H1 (cell line): Measurements from ENCODE around the gene GRIFIN. TPM values are rescaled to one million over a fixed set of nuclear protein-coding genes. Genes with fewer than 3 reads are reported as not detected.

Source experiments
- CTCF ChIA-PET: fragments of 300-600 bp; sonication (Branson Sonifier 250); formaldehyde crosslinking; loops from one replicate; lab custom pipeline; 2021; ENCODE audit not compliant: partially characterized antibody; lab: Charles Lee
- POLR2A ChIA-PET: fragments of 300-600 bp; sonication (Branson Sonifier 250); formaldehyde crosslinking; loops from one replicate; lab custom pipeline; 2021; ENCODE audit warnings: inconsistent platforms; ENCODE audit not compliant: partially characterized antibody; lab: Charles Lee
- DNase-seq, 2 experiments: peaks; one replicate each; pipeline versions ENCODE4 v3.0.0 to v3.0.0-alpha.2; 2010 to 2022; ENCODE audit warnings: low spot score in 2 of 2, low read depth in 1 of 2, mixed read lengths in 1 of 2
- FAIRE-seq: peaks from 2 replicates; lab custom pipeline; 2011; peaks lifted over from hg19 to GRCh38; lab: Jason Lieb, UNC
- H2AFZ ChIP-seq: 2 replicates; pipeline ENCODE4 v1.8.1; 2012; ENCODE audit warnings: low read length, inconsistent platforms
- H2AK5ac ChIP-seq: 2 replicates; pipeline ENCODE4 v1.6.1; 2013; ENCODE audit warnings: low read depth, low read length
- H2BK120ac ChIP-seq: replicated peaks from 2 replicates; pipeline ENCODE3; 2013; ENCODE audit warnings: low read depth, low read length, inconsistent platforms
- H2BK12ac ChIP-seq: 2 replicates; pipeline ENCODE4 v1.6.1; 2013; ENCODE audit warnings: low read depth, low read length
- H2BK15ac ChIP-seq: 2 replicates; pipeline ENCODE4 v1.6.1; 2013; ENCODE audit warnings: low read length
- H2BK20ac ChIP-seq: 2 replicates; pipeline ENCODE4 v1.6.1; 2013; ENCODE audit warnings: low read length
- H2BK5ac ChIP-seq: 2 replicates; pipeline ENCODE4 v1.6.1; 2013; ENCODE audit warnings: low read depth, low read length
- H3K14ac ChIP-seq: 2 replicates; pipeline ENCODE4 v1.6.1; 2013; ENCODE audit warnings: inconsistent platforms; ENCODE audit not compliant: insufficient read length
- H3K18ac ChIP-seq: 2 replicates; pipeline ENCODE4 v1.6.1; 2013; ENCODE audit warnings: low read length; ENCODE audit errors: extremely low read depth
- H3K23ac ChIP-seq: 2 replicates; pipeline ENCODE4 v1.6.1; 2013; ENCODE audit warnings: inconsistent platforms; ENCODE audit not compliant: insufficient read length
- H3K23me2 ChIP-seq: 2 replicates; pipeline ENCODE4 v1.6.1; 2013; ENCODE audit warnings: low read depth, low read length
- H3K27ac ChIP-seq: 2 replicates; pipeline ENCODE4 v1.6.1; 2011; ENCODE audit warnings: low read depth, low read length, inconsistent platforms
- H3K27me3 ChIP-seq, 4 experiments: replicated peaks in 1 of 4; 1 replicate in 1 of 4; 2 replicates in 3 of 4; pipeline versions ENCODE4 v1.6.1 to v1.8.1; 2011 to 2013; ENCODE audit warnings: low read length in 3 of 4, mild to moderate bottlenecking in 3 of 4, inconsistent platforms in 2 of 4, mixed read lengths in 2 of 4, moderate library complexity in 1 of 4; ENCODE audit not compliant: control insufficient read depth in 3 of 4, insufficient read depth in 3 of 4; ENCODE audit errors: extremely low read depth in 1 of 4
- H3K36me3 ChIP-seq, 4 experiments: 2 replicates each; pipeline versions ENCODE4 v1.6.1 to v1.8.1; 2011 to 2013; ENCODE audit warnings: mild to moderate bottlenecking in 4 of 4, low read length in 3 of 4, moderate library complexity in 2 of 4, control low read depth in 1 of 4, inconsistent platforms in 1 of 4; ENCODE audit not compliant: insufficient read depth in 4 of 4, control insufficient read depth in 2 of 4
- H3K4ac ChIP-seq: replicated peaks from 2 replicates; pipeline ENCODE3; 2013; ENCODE audit warnings: low read length, low read depth, mixed read lengths, inconsistent platforms; ENCODE audit not compliant: insufficient read length
- H3K4me1 ChIP-seq, 4 experiments: replicated peaks in 1 of 4; 1 replicate in 1 of 4; 2 replicates in 3 of 4; pipeline versions ENCODE4 v1.6.1 to v1.8.1; 2011 to 2013; ENCODE audit warnings: low read length in 3 of 4, inconsistent platforms in 2 of 4, mixed read lengths in 1 of 4; ENCODE audit not compliant: insufficient read depth in 4 of 4, control insufficient read depth in 3 of 4
- H3K4me2 ChIP-seq, 2 experiments: 2 replicates each; pipeline versions ENCODE4 v1.6.1 to v1.8.1; 2011 to 2013; ENCODE audit warnings: low read depth in 2 of 2, low read length in 2 of 2, control low read depth in 1 of 2, inconsistent platforms in 1 of 2, mild to moderate bottlenecking in 1 of 2; ENCODE audit not compliant: insufficient read depth in 1 of 2
- H3K4me3 ChIP-seq, 4 experiments: fragments of 200-600, 300-600 bp in 1 of 4; sonication (generic), shearing (Covaris generic), sonication (Bioruptor Twin) in 1 of 4; 2 replicates each; pipeline versions ENCODE4 v1.5.1 to v1.8.1; 2011 to 2016; ENCODE audit warnings: low read length in 4 of 4, low read depth in 3 of 4, control low read depth in 2 of 4, inconsistent platforms in 2 of 4, mild to moderate bottlenecking in 2 of 4, mixed read lengths in 1 of 4, moderate library complexity in 1 of 4; ENCODE audit not compliant: insufficient read depth in 2 of 4; ENCODE audit errors: extremely low read depth in 1 of 4
- H3K56ac ChIP-seq: replicated peaks from 2 replicates; pipeline ENCODE3; 2013; ENCODE audit warnings: low read depth, mild to moderate bottlenecking, mixed read lengths, low read length, inconsistent platforms; ENCODE audit not compliant: insufficient read length
- H3K79me1 ChIP-seq: 2 replicates; pipeline ENCODE4 v1.6.1; 2013; ENCODE audit warnings: low read depth, low read length, control low read depth
- H3K79me2 ChIP-seq, 2 experiments: 2 replicates each; pipeline versions ENCODE4 v1.6.1 to v1.8.1; 2012 to 2013; ENCODE audit warnings: low read length in 2 of 2, mild to moderate bottlenecking in 2 of 2, inconsistent platforms in 1 of 2; ENCODE audit not compliant: insufficient read depth in 2 of 2, control insufficient read depth in 1 of 2
- H3K9ac ChIP-seq, 4 experiments: replicated peaks in 1 of 4; 1 replicate in 1 of 4; 2 replicates in 3 of 4; pipeline versions ENCODE4 v1.6.1 to v1.8.1; 2011 to 2013; ENCODE audit warnings: low read depth in 3 of 4, low read length in 3 of 4, control low read depth in 2 of 4, mild to moderate bottlenecking in 2 of 4, moderate library complexity in 2 of 4, inconsistent platforms in 1 of 4; ENCODE audit errors: extremely low read depth in 1 of 4
- H3K9me3 ChIP-seq, 2 experiments: 2 replicates each; pipeline versions ENCODE4 v1.6.1 to v1.8.1; 2012 to 2013; ENCODE audit warnings: mild to moderate bottlenecking in 2 of 2, moderate library complexity in 2 of 2, control low read depth in 1 of 2, inconsistent platforms in 1 of 2, low read depth in 1 of 2, low read length in 1 of 2, mixed read lengths in 1 of 2; ENCODE audit not compliant: insufficient read depth in 2 of 2
- H4K20me1 ChIP-seq, 2 experiments: replicated peaks in 1 of 2; 2 replicates each; pipeline versions ENCODE3 to v1.8.1; 2011 to 2013; ENCODE audit warnings: inconsistent platforms in 2 of 2, low read length in 2 of 2, mild to moderate bottlenecking in 1 of 2; ENCODE audit not compliant: insufficient read depth in 2 of 2, control insufficient read depth in 1 of 2
- H4K5ac ChIP-seq: 2 replicates; pipeline ENCODE4 v1.6.1; 2013; ENCODE audit warnings: low read length, low read depth, mixed read lengths, inconsistent platforms; ENCODE audit not compliant: insufficient read length
- H4K8ac ChIP-seq: 2 replicates; pipeline ENCODE4 v1.8.0; 2013; ENCODE audit warnings: mild to moderate bottlenecking, moderate library complexity, low read length, inconsistent platforms; ENCODE audit not compliant: insufficient read depth; ENCODE audit errors: extremely low read depth
- H4K91ac ChIP-seq: replicated peaks from 2 replicates; pipeline ENCODE3; 2013; ENCODE audit warnings: low read length, mixed read lengths, inconsistent platforms; ENCODE audit not compliant: insufficient read length
- BRCA1 ChIP-seq: IDR thresholded peaks from 2 replicates; pipeline ENCODE4 v1.6.1; 2012; ENCODE audit warnings: low read depth, low read length, improper control_type of control experiment
- CEBPB ChIP-seq: IDR thresholded peaks from 2 replicates; pipeline ENCODE4 v1.6.1; 2012; ENCODE audit warnings: low read depth, low read length
- CTBP2 ChIP-seq: IDR thresholded peaks from 2 replicates; pipeline ENCODE4 v1.7.0; 2011; ENCODE audit warnings: borderline replicate concordance, mild to moderate bottlenecking, moderate library complexity, mixed read lengths, low read length; ENCODE audit not compliant: insufficient read depth, insufficient read length
- FOSL1 ChIP-seq: IDR thresholded peaks from 2 replicates; pipeline ENCODE4 v1.6.1; 2011; ENCODE audit warnings: mild to moderate bottlenecking, low read depth, low read length, moderate library complexity; ENCODE audit not compliant: insufficient read depth
- KDM4A ChIP-seq: IDR thresholded peaks from one replicate; pipeline ENCODE4 v1.7.1; 2012; ENCODE audit warnings: low read depth, mild to moderate bottlenecking, moderate library complexity, low read length, inconsistent platforms; ENCODE audit not compliant: severe bottlenecking
- MAFK ChIP-seq: IDR thresholded peaks from 2 replicates; pipeline ENCODE4 v1.6.1; 2012; ENCODE audit warnings: low read depth, mild to moderate bottlenecking, improper control_type of control experiment, low read length
- NRF1 ChIP-seq: IDR thresholded peaks from 2 replicates; pipeline ENCODE4 v1.6.1; 2011; ENCODE audit warnings: mild to moderate bottlenecking, low read depth, low read length, improper control_type of control experiment
- PHF8 ChIP-seq: fragments of 200-600 bp; sonication (generic); conservative IDR thresholded peaks from 2 replicates; pipeline ENCODE4 v1.7.1; 2012; ENCODE audit warnings: low read depth, mild to moderate bottlenecking, inconsistent platforms, low read length, moderate library complexity
- POLR2A ChIP-seq, 2 experiments: IDR thresholded peaks; 1 replicate in 1 of 2; 2 replicates in 1 of 2; pipeline ENCODE4 v1.6.1; 2011; ENCODE audit warnings: low read depth in 2 of 2, low read length in 2 of 2, mild to moderate bottlenecking in 2 of 2; ENCODE audit errors: control extremely low read depth in 1 of 2
- RBBP5 ChIP-seq: IDR thresholded peaks from 2 replicates; pipeline ENCODE4 v1.7.1; 2012; ENCODE audit warnings: low read depth, mild to moderate bottlenecking, inconsistent platforms, low read length, moderate library complexity, borderline replicate concordance
- SP2 ChIP-seq: IDR thresholded peaks from 2 replicates; pipeline ENCODE4 v1.6.1; 2012; ENCODE audit warnings: mild to moderate bottlenecking, low read length, inconsistent platforms
- TCF12 ChIP-seq: IDR thresholded peaks from 2 replicates; pipeline ENCODE4 v1.6.1; 2011; ENCODE audit warnings: low read depth, mild to moderate bottlenecking, low read length
- ZNF274 ChIP-seq: IDR thresholded peaks from 2 replicates; pipeline ENCODE4 v1.7.0; 2012; ENCODE audit warnings: low read length, borderline replicate concordance; ENCODE audit errors: extremely low read depth
- WGBS, 2 experiments: shearing (Covaris generic) in 1 of 2; methylation state at CpG; one replicate each; pipeline versions ENCODE4 v1.1.6 to v1.1.7; 2013 to 2015; ENCODE audit warnings: low lambda C conversion rate in 2 of 2, mixed read lengths in 2 of 2, inconsistent platforms in 1 of 2, low coverage in 1 of 2, missing lambda C conversion rate in 1 of 2; ENCODE audit not compliant: insufficient replicate concordance in 2 of 2, insufficient coverage in 1 of 2, insufficient read length in 1 of 2; ENCODE audit errors: extremely low coverage in 1 of 2, missing lambda C conversion rate in 1 of 2; 5-methylcytosine and 5-hydroxymethylcytosine counted together
- polyA plus RNA-seq, 7 experiments: library from polyadenylated mRNA; depleted of rRNA in 3 of 7; stranded (reverse) in 5 of 7; unstranded in 2 of 7; fragments of >200 nt in 5 of 7; fragments of 200-250 nt in 2 of 7; gene quantifications; 1 replicate in 5 of 7; 2 replicates in 1 of 7; 4 replicates in 1 of 7; pipeline versions ENCODE4 v1.2.1 to v1.2.3, GENCODE V29; 2011 to 2013; ENCODE audit warnings: missing spikeins in 2 of 7, mixed read lengths in 2 of 7
- total RNA-seq: library from RNA; stranded (reverse); fragmentation: NEBNext Ultra II Directional; extraction: Animal tissue kit (Norgen Biotek cat#: 25700); gene quantifications from 2 replicates; pipeline ENCODE4 v1.2.1, GENCODE V29; 2021
- TF ChIP-seq, protein P1 (sequence below): IDR thresholded peaks from 2 replicates; pipeline ENCODE4 v1.6.1; 2012; ENCODE audit warnings: inconsistent platforms

GRIFIN gene
- total and polyA plus RNA-seq, 2 of the 8 experiments (the other 6 are each of a cell fraction or from before 2014, with no cell fraction given), result not detected

DNA sequence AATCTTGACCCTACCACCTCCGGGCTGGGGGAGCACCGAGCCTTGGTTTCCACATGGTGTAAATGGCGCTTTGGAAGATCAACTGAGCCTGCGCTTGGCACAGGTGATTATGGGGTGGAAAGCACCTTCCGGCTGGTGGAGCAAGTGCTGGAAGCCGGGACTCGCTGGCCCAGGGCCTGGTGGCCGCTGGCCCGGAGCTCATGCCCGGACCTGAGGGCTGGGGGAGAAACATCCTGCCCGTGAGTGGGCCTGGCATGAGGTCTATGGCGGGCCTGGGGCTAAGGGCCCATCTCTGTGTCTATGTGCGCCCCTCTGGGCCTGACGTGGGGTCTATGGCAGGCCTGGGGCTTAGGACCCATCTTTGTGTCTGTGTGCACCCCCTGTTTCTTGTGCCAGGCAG lies 29.2 kb upstream of the GRIFIN start:
- H3K23ac ChIP-seq, result no peak overlapping the region
- no peak overlapping the region for H4K91ac ChIP-seq
- WGBS, 2 experiments, result 96% methylated on average over 14 of the region's 14 CpGs; no CpG with 5 or more reads in 1 of the 2 experiments
- peaks cover 0 to 14% (median 4%) of the 10 kb centered on the region in 4 experiments; a peak in 5 of 7 replicates for H3K4me1 ChIP-seq
- H2BK12ac ChIP-seq, result peak overlapping the region; percentile 39; the same call in 1 of the 2 replicates
- H3K4me2 ChIP-seq, result no peak overlapping the region
- no peak overlapping the region for H3K27ac ChIP-seq
- H3K4me3 ChIP-seq, result no peak overlapping the region
- POLR2A ChIA-PET, result no interaction called here
- H3K27me3 ChIP-seq, result no peaks in the 10 kb centered on the region
- no peak for DNase-seq
- CTCF ChIA-PET, result interaction anchor here (1.3 kb wide), 1 partner anchor 27 kb away, joined by 3 read pairs; no protein-coding TSS in a partner anchor
- H2AK5ac ChIP-seq, result peak overlapping the region; percentile 13; the same call in 1 of the 2 replicates
- peak overlapping the region; percentile 18; the same call in 1 of the 2 replicates for H2BK15ac ChIP-seq
- H2AFZ ChIP-seq, result no peak overlapping the region
- H4K5ac ChIP-seq, result no peak overlapping the region
- H3K18ac ChIP-seq, result no peak overlapping the region; the same call in 1 of the 2 replicates
- H3K56ac ChIP-seq, result no peak overlapping the region
- no peak overlapping the region for H3K9ac ChIP-seq
- no peaks in the 10 kb centered on the region for H3K79me1 ChIP-seq
- H3K23me2 ChIP-seq, result no peaks in the 10 kb centered on the region
- H4K20me1 ChIP-seq, result no peaks in the 10 kb centered on the region
- 0 out of 2 replicates have a peak overlapping the region, but pooled peaks have one; percentile 32 for H2BK20ac ChIP-seq
- no peak for FAIRE-seq
- H3K4ac ChIP-seq, result no peak overlapping the region
- no peak overlapping the region for H2BK120ac ChIP-seq
- H3K36me3 ChIP-seq, result no peaks in the 10 kb centered on the region
- H4K8ac ChIP-seq, result no peak overlapping the region; the same call in 1 of the 2 replicates
- no peaks in the 10 kb centered on the region for H3K79me2 ChIP-seq
- no peaks in the 10 kb centered on the region for H3K9me3 ChIP-seq
- H3K14ac ChIP-seq, result no peak overlapping the region
- H2BK5ac ChIP-seq, result no peak overlapping the region
- no peak for TF ChIP-seq POLR2A (IDR thresholded peaks at IDR 0.05; ENCODE audit: control extremely low read depth in 1 of 2, low read depth in 2 of 2, low read length in 2 of 2)
- TF ChIP-seq PHF8, result no peak
- no peak for TF ChIP-seq ZNF274
- TF ChIP-seq FOSL1, result no peak
- TF ChIP-seq KDM4A, result no peak
- TF ChIP-seq NRF1, result no peak
- TF ChIP-seq, protein P1, sequence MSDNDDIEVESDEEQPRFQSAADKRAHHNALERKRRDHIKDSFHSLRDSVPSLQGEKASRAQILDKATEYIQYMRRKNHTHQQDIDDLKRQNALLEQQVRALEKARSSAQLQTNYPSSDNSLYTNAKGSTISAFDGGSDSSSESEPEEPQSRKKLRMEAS, result no peak
- TF ChIP-seq RBBP5, result no peak
- TF ChIP-seq SP2, result no peak
- no peak for TF ChIP-seq TCF12
- no peak for TF ChIP-seq CTBP2
- no peak for TF ChIP-seq BRCA1
- no peak for TF ChIP-seq MAFK
- no peak for TF ChIP-seq CEBPB
